Rectal smooth muscle tissue (tissue), 1 donor: ENCODE data around the gene TMEM266.

ENCODE experiments used
- H3K27ac ChIP-seq: one replicate; pipeline ENCODE4 v1.7.0; 2013; ENCODE audit warnings: low read depth, low read length, inconsistent platforms
- H3K27me3 ChIP-seq: one replicate; pipeline ENCODE4 v1.7.0; 2013; ENCODE audit warnings: low read length; ENCODE audit not compliant: control insufficient read depth, insufficient read depth
- H3K36me3 ChIP-seq: one replicate; pipeline ENCODE4 v1.7.0; 2013; ENCODE audit warnings: low read length; ENCODE audit not compliant: control insufficient read depth, insufficient read depth
- H3K4me1 ChIP-seq: one replicate; pipeline ENCODE4 v1.7.0; 2013; ENCODE audit warnings: low read length; ENCODE audit not compliant: control insufficient read depth, insufficient read depth
- H3K4me3 ChIP-seq: one replicate; pipeline ENCODE4 v1.7.0; 2013; ENCODE audit warnings: low read length
- H3K9ac ChIP-seq: one replicate; pipeline ENCODE4 v1.7.0; 2013; ENCODE audit warnings: low read length

The TMEM266 gene

DNA sequence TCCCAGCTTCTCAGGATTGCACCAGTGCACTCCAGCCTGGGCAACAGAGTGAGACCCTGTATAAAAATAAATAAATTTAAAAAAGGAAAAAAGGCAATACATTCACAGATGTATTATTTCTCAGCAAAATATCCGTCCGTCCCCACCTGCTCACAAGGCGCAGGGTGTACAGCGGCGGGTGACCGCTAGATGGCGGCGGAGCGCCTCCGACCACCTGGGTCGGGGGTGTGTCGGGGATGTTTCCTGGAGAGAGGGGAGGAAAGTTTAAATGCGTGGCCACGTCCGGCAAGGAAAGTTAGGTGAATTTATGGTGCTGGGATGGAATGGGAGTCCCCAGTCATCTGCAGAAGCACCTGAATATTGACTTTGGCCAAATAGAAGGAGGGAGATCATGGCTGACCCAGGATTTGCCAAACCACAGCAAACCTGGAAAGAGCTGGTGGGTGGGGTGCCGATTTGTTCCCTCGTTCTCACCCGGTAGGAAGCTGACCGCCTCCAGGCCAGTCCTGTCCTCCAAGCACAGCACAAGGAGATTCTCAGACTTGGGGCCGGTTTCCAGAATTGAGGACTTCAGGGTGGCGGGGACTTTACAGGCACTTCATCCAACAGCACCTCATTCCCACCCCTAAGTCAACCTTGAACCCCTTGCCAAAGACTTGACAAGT lies 88.3 kb downstream of the TMEM266 start:
- Histone ChIP-seq H3K9ac (no peak overlapping the region), H3K27me3 (peaks cover 6% of the 10 kb centered on the region), H3K27ac (no peak overlapping the region), H3K4me1 (no peaks in the 10 kb centered on the region), H3K36me3 (no peaks in the 10 kb centered on the region), H3K4me3 (no peak overlapping the region)

DNA sequence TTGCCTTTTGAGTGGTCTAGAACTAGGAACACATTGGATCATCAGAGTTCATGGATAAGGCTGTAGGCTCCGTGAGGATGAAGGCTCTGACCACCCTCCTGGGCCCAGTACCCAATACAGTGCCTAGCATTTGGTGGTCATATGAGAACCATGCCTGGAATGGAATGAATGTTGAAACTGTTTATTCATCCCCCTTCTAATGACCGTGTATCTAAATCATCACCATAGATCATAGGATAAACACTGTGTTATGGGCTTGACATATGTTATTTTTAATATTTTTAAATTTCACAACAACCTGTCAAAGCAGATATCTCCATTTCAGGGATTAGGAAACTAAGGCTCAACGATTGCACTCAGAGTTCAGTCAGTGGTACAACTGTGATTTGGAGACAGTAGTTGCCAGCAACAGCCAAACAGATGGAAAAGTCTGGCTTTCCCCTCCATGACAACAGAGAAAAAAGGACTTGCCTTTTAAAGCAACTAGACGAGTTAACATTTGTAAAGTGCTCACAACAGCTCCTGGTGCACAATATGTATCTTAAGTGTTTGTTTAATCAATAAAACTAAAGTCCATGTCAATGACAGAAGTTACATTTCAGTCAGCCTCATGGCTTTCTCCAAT lies 89.6 kb downstream of the TMEM266 start:
- Histone ChIP-seq H3K27me3 (peaks cover 1% of the 10 kb centered on the region), H3K36me3 (no peaks in the 10 kb centered on the region), H3K4me3 (no peak overlapping the region), H3K9ac (no peak overlapping the region), H3K4me1 (no peaks in the 10 kb centered on the region), H3K27ac (no peak overlapping the region)

DNA sequence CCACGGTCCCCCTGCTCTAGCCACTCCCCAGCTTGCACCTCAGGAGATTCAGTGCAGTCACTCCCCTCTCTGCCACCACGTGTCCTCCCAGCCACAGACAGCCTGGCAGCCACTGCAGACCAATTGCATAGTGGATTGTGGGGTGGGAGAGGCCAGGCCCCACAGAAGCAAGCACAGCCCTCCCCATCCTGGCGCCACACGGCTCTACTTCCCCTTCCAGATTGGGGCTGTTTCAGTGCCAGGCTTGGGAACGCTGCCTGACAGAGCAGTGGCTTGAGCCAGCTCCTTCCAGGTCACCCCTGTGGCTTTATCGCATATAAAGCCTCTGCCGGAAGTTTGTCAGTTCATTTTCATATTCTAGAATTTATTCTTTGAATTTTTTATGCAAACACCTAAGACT lies 90.7 kb downstream of the TMEM266 start:
- H3K4me1 ChIP-seq: no peaks in the 10 kb centered on the region
- no peak overlapping the region for H3K4me3 ChIP-seq
- no peak overlapping the region for H3K9ac ChIP-seq
- H3K36me3 ChIP-seq: no peaks in the 10 kb centered on the region
- H3K27me3 ChIP-seq: peaks cover 1% of the 10 kb centered on the region
- H3K27ac ChIP-seq: no peak overlapping the region

DNA sequence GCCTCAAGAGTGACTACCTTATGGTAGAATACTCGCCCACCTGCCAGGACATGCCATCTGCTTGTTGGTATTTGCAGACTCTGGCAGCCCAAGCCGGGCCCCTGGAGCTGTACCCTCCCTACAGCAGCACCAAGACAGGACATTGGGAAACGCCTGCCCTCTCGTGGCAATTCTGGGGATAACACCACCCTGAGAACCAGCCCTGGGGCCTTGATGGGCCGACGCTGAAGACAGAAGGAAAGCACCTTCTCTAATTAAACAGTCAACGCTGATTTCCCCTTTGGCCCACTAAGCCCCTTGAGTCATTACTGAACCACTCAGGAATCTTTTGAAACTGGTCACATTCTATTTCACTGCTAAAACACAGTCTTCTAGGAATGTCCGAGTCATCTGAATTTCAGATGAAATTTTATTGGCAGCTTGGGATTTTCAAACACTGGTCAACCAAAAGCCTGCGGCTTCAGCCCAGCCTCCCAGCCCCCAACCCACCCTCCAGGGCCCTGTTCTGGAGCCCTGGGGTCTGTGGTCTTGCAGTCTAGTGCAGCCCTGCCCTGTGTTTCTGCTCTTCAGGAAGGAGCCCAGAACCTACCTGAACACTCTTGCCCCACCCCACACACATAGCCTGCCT lies 91.3 kb downstream of the TMEM266 start:
- Histone ChIP-seq H3K27me3 (peaks cover 1% of the 10 kb centered on the region), H3K4me3 (no peak overlapping the region), H3K4me1 (no peaks in the 10 kb centered on the region), H3K27ac (no peak overlapping the region), H3K9ac (no peak overlapping the region), H3K36me3 (no peaks in the 10 kb centered on the region)

DNA sequence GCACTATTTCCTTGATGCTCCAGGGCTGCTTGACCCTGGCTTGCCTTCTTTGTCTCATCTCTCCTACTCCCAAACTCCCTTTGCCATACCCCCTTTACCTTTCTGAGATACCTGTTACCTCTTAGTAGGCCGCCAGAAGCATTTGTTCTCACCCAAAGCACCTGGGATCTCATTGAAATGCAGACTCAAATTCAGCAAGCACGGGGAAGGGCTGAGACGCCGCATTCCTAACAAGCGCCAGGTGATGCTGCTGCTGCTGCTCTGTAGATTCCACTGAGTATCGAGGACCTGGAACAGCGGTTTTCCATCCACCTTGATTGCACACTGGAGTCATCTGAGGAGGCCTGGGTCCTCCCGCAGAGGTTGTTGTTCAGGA lies 91.8 kb downstream of the TMEM266 start:
- no peak overlapping the region for H3K27ac ChIP-seq
- H3K9ac ChIP-seq: no peak overlapping the region

DNA sequence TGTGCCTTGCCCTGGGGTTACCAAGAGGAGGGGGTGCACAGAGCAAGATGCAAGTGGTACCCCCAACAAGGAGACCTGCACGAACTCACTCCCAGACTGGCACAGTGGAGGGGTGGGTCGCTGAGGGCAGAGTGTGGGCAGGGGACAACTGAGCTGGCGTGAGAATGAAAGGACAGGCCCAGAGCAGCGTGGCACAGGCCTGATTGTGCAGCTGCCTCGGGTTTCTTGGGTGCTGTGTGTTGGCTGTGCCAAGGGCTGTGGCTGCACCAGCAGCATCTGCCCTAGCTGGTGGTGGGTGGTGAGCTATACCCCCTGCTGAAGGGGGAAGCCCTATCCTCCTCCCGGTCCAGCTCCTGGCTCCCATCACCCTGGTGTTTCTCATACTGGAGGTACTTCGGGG lies 92.4 kb downstream of the TMEM266 start:
- no peak overlapping the region for H3K9ac ChIP-seq

More for the DNA sequence above, 91.8 kb downstream of the TMEM266 start:
- no peaks in the 10 kb centered on the region for H3K4me1 ChIP-seq
- H3K27me3 ChIP-seq: peaks cover 1% of the 10 kb centered on the region
- H3K4me3 ChIP-seq: no peak overlapping the region
- H3K36me3 ChIP-seq: no peaks in the 10 kb centered on the region

DNA sequence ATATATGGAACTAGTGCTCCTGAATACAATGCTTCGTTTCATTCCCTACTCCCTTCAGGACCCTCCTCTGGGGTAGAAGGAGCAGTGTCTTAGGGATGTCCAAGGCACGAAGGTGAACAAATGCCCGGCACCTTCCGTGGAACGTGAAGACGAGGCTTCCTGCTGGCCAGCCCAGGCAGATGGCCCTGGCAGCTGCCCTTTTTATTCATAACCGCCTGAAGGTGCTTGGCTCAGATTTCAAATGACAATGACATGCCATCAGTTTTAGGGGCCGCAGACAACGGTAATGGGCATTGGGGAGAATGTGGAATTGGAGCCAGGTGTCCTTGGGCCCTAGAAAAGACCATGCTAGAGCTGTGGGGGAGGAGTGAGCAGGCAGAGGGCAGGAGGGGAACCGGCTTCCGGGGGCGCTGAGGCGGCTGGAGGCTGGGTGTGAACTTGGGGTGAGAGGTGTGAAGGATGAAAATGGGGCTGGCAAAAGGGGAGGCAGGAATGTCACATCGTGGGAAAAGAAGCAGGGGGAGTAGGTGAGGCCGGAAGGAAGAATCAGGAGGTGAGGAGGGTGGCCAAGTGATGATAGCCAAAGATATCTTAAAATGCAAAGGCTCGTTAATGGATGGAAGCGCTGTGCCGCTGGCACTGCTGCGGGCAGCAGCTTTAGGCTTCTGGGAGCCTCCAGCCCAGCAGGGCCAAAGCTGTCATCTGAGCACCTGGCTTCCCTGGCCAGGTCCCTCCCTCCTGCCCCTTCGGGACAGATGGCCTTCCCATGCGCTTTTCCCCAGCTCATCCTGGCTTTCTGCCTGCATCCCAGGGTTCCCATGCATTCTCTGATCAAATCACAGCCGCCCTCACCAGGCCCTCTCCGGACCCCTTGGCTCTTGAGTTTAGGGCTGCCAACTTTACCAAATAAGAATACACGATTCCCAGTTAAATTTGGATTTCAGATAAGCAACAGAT lies 93.7 kb downstream of the TMEM266 start:
- no peaks in the 10 kb centered on the region for H3K4me1 ChIP-seq
- no peaks in the 10 kb centered on the region for H3K36me3 ChIP-seq
- H3K4me3 ChIP-seq: no peak overlapping the region
- no peaks in the 10 kb centered on the region for H3K27me3 ChIP-seq
- H3K27ac ChIP-seq: no peak overlapping the region
- no peak overlapping the region for H3K9ac ChIP-seq

More for the DNA sequence above, 92.4 kb downstream of the TMEM266 start:
- Histone ChIP-seq H3K4me1 (no peaks in the 10 kb centered on the region), H3K27me3 (no peaks in the 10 kb centered on the region), H3K36me3 (no peaks in the 10 kb centered on the region), H3K27ac (no peak overlapping the region), H3K4me3 (no peak overlapping the region)

DNA sequence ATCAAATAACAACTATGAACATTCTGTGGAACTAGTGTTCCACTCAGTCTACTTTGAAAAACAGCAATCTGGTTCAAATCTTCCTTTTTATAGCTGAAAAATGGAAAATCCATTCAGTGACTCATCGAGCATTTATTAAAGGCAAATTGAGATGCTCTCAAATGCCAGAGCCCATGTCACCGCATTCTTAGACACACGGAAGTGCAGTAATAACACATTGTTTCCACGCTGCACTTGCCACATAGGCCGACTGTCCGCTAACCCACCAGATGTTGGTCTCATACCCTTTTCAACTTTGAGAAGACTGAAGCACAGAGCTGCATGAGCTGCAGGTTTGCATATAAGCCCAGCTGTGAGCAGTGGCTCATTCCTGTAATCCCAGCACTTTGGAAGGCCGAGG lies 95.9 kb downstream of the TMEM266 start:
- no peaks in the 10 kb centered on the region for H3K27me3 ChIP-seq
- no peak overlapping the region for H3K9ac ChIP-seq
- no peaks in the 10 kb centered on the region for H3K36me3 ChIP-seq
- H3K4me1 ChIP-seq: no peaks in the 10 kb centered on the region
- H3K4me3 ChIP-seq: no peak overlapping the region
- H3K27ac ChIP-seq: no peak overlapping the region

DNA sequence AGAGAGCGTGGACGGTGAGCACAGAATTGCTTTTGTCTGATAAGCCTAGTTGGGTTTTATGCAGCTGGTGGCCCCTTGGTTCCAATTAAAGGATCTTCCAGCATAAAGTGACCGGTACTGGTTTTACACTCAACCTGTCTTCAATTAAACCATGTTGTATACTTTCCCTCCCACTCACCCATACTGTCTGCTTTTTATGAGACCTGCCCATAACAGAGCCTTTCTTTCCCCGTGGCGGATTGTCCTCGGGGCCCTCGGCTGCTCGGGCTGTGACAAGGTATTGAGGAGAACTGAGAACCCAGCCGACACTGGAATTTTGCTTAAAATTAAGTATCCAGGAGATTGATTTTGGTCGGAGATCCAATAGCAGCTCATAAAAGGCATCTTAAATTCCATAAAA lies 98.4 kb downstream of the TMEM266 start:
- Histone ChIP-seq H3K9ac (no peak overlapping the region), H3K36me3 (no peaks in the 10 kb centered on the region), H3K4me3 (no peak overlapping the region), H3K27ac (no peak overlapping the region), H3K27me3 (no peaks in the 10 kb centered on the region), H3K4me1 (no peaks in the 10 kb centered on the region)

DNA sequence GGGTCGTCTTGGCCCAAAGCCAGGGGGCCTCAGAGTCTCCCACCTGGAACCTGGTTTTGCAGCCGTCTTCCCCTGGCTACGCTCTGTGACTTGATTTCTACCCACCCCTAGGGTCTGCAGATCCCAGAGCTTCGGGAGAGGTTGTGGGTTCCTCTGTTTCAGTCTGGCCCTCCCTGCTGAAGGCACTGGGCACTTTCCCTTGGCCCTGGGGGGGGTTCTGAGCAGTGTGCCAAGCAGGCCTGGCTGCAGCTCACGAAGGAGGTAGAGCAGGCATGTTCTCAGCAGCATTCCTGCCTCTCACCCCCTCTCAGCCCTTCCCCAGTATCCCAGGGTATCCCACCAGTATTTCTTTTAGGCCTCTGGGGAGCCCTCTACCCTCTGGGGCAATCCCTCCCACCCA lies 99.0 kb downstream of the TMEM266 start:
- Histone ChIP-seq H3K4me1 (no peaks in the 10 kb centered on the region), H3K9ac (no peak overlapping the region), H3K27ac (no peak overlapping the region), H3K36me3 (no peaks in the 10 kb centered on the region), H3K27me3 (no peaks in the 10 kb centered on the region), H3K4me3 (no peak overlapping the region)

DNA sequence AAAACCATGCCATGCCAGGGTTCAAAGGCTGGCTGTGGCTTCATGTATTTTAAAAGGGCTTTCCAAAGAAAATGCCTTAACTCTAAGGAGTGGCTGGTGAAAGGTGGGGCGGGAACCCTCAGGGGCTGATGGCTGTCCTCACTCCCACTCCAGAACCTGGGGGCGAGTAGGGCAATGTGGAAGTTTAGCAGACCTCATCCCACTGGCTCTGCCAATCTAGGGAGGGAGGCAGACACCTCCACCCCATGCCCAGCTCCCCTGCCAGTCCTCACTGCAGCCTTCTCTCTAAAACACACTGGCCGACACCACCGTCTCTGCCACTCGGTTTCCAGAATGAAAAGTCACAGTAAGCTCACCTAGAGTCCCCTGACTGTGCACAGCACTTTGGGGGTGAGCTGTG lies 99.5 kb downstream of the TMEM266 start:
- H3K36me3 ChIP-seq: no peaks in the 10 kb centered on the region
- H3K27me3 ChIP-seq: no peaks in the 10 kb centered on the region
- no peak overlapping the region for H3K9ac ChIP-seq
- no peak overlapping the region for H3K27ac ChIP-seq
- H3K4me3 ChIP-seq: no peak overlapping the region
- no peaks in the 10 kb centered on the region for H3K4me1 ChIP-seq

DNA sequence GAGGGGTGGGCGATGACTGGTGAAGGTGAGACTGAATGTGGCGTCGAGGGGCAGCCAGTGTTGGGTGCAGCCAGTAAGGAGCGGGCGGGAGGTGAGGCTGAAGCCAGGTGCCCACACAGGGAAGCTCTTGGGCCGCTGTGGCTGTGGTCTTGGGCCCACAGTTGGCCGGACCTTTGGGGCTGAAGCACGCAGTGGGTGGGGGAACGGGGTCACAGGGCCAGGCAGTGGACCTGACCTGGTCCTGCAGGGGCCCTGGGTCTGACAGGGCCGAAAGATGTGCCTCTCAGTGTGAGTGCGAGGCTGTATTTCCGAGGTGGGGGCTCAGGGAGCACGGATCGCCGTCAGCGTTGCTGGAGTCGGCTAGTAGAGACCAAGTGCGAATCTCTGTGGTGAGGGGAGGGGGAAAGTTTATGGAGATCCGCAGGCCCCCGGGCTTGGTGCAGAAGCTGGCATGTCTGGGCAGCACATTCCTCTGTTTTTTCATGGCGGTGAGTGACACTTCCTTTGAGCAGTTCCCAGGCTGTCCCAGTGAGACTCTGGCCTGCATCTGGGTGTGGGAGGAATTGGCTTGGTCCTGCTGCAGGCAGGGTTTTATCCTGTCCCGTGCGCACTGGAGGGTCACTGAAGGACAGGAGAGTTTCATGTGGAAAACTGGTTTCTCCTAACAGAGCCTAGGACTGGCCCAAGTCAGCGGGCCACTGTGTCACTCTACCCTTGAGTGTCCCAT lies 100.8 kb downstream of the TMEM266 start:
- Histone ChIP-seq H3K9ac (no peak overlapping the region), H3K27me3 (no peaks in the 10 kb centered on the region), H3K4me1 (no peaks in the 10 kb centered on the region), H3K36me3 (no peaks in the 10 kb centered on the region), H3K4me3 (no peak overlapping the region), H3K27ac (no peak overlapping the region)
